K562 (cell line): ENCODE measurements around the gene GRM2. TPM values are rescaled to one million over a fixed set of nuclear protein-coding genes. Genes with fewer than 3 reads are reported as not detected.

ENCODE experiments used
- ATAC-seq: fragments of 200-7000 bp; cut with Tn5 transposase; 3 replicates; pipeline ENCODE4 v1.9.1; 2020; ENCODE audit warnings: moderate library complexity
- BruUV-seq: library from RNA; stranded (reverse); fragments of 400-500 nt; replicated peaks from 2 replicates; lab custom pipeline; 2021; lab: Mats Ljungman, UMichigan
- CTCF ChIA-PET: fragments of 300-600 bp; formaldehyde crosslinking; extraction: SDS; loops from one replicate; lab custom pipeline; 2021; ENCODE audit warnings: low intra/inter-chr PET ratio; lab: Yijun Ruan, JAX
- POLR2A ChIA-PET: fragments of 300-600, 350-650 bp; sonication (Branson Sonifier 250); formaldehyde crosslinking; extraction: SDS; loops from one replicate; lab custom pipeline; 2021; ENCODE audit warnings: antibody characterized with exemption, inconsistent platforms; lab: Yijun Ruan, JAX
- DNase-seq, 4 experiments: peaks; one replicate each; pipeline versions ENCODE4 v3.0.0 to v3.0.0-alpha.2; 2011 to 2018; ENCODE audit warnings: low spot score in 3 of 4, mixed read lengths in 3 of 4; ENCODE audit errors: extremely low read depth in 1 of 4
- FAIRE-seq: peaks from 2 replicates; lab custom pipeline; 2011; peaks lifted over from hg19 to GRCh38; lab: Jason Lieb, UNC
- H2AFZ ChIP-seq: 2 replicates; pipeline ENCODE4 v1.6.0; 2011; ENCODE audit warnings: low read depth, low read length, control low read depth, inconsistent platforms
- H3K27ac ChIP-seq: fragments of 200-600 bp; 3 replicates; pipeline ENCODE4 v1.8.0; 2011; ENCODE audit warnings: low read depth, mild to moderate bottlenecking, control low read depth, inconsistent platforms, low read length, moderate library complexity, mixed read lengths; ENCODE audit errors: extremely low read depth
- H3K27me3 ChIP-seq, 2 experiments: fragments of 300-600 bp in 1 of 2; 2 replicates in 1 of 2; 3 replicates in 1 of 2; pipeline versions ENCODE4 v1.6.0 to v1.8.0; 2011; ENCODE audit warnings: inconsistent platforms in 2 of 2, low read length in 2 of 2, mild to moderate bottlenecking in 1 of 2, mixed read lengths in 1 of 2, moderate library complexity in 1 of 2; ENCODE audit not compliant: control insufficient read depth in 2 of 2, insufficient read depth in 2 of 2
- H3K36me3 ChIP-seq: fragments of 300-600 bp; 3 replicates; pipeline ENCODE4 v1.8.0; 2011; ENCODE audit warnings: mild to moderate bottlenecking, low read length, inconsistent platforms; ENCODE audit not compliant: control insufficient read depth, insufficient read depth
- H3K4me1 ChIP-seq, 2 experiments: fragments of 200-600 bp in 1 of 2; replicated peaks in 1 of 2; 2 replicates in 1 of 2; 3 replicates in 1 of 2; pipeline versions ENCODE4 v1.5.1 to v1.8.0; 2011; ENCODE audit warnings: inconsistent platforms in 2 of 2, low read length in 2 of 2, mild to moderate bottlenecking in 1 of 2, mixed read lengths in 1 of 2, moderate library complexity in 1 of 2; ENCODE audit not compliant: control insufficient read depth in 2 of 2, insufficient read depth in 2 of 2
- H3K4me2 ChIP-seq: 2 replicates; pipeline ENCODE4 v1.6.1; 2011; ENCODE audit warnings: low read length, control low read depth, inconsistent platforms, mixed read lengths; ENCODE audit not compliant: insufficient read depth
- H3K4me3 ChIP-seq: fragments of 200-600 bp; sonication (generic), shearing (Covaris generic); 2 replicates; pipeline ENCODE4 v1.5.1; 2016; ENCODE audit warnings: control low read depth, inconsistent platforms
- H3K79me2 ChIP-seq: fragments of 200-600 bp; 3 replicates; pipeline ENCODE4 v1.8.0; 2011; ENCODE audit warnings: low read length, inconsistent platforms; ENCODE audit not compliant: control insufficient read depth, insufficient read depth
- H3K9ac ChIP-seq, 2 experiments: 2 replicates each; pipeline versions ENCODE4 v1.6.0 to v1.6.1; 2011; ENCODE audit warnings: low read depth in 2 of 2, low read length in 2 of 2, control low read depth in 1 of 2, inconsistent platforms in 1 of 2, mild to moderate bottlenecking in 1 of 2, mixed read lengths in 1 of 2; ENCODE audit not compliant: insufficient read depth in 1 of 2
- H3K9me1 ChIP-seq: one replicate; pipeline ENCODE4 v1.6.0; 2011; ENCODE audit warnings: inconsistent platforms, mild to moderate bottlenecking, low read length, moderate library complexity; ENCODE audit not compliant: control insufficient read depth, insufficient read depth
- H3K9me3 ChIP-seq: replicated peaks from 2 replicates; pipeline ENCODE4 v1.5.1; 2011; ENCODE audit warnings: low read depth, low read length, inconsistent platforms; ENCODE audit not compliant: control insufficient read depth, insufficient read depth
- H4K20me1 ChIP-seq: replicated peaks from 2 replicates; pipeline ENCODE4 v1.6.1; 2011; ENCODE audit warnings: low read length, inconsistent platforms, mixed read lengths; ENCODE audit not compliant: control insufficient read depth, insufficient read depth
- CBX1 ChIP-seq: sonication (generic); IDR thresholded peaks from 2 replicates; pipeline ENCODE4 v1.6.1; 2016; ENCODE audit warnings: antibody characterized with exemption, low read depth, mild to moderate bottlenecking
- FOXA3 ChIP-seq, 2 experiments: fragments of 450-650 bp in 1 of 2; sonication (generic) in 1 of 2; formaldehyde crosslinking; IDR thresholded peaks in 1 of 2; conservative IDR thresholded peaks in 1 of 2; 2 replicates each; pipeline versions ENCODE4 v1.4.0 to v1.8.0; 2020 to 2022; ENCODE audit warnings: mild to moderate bottlenecking in 2 of 2, missing genetic modification reagents in 1 of 2
- FOXK2 ChIP-seq, 2 experiments: fragments of 450-650 bp; IDR thresholded peaks in 1 of 2; conservative IDR thresholded peaks in 1 of 2; 2 replicates each; pipeline ENCODE4 v1.6.1; 2016; ENCODE audit warnings: low read depth in 2 of 2, mild to moderate bottlenecking in 1 of 2
- GATAD2B ChIP-seq: fragments of 450-650 bp; IDR thresholded peaks from 2 replicates; pipeline ENCODE4 v1.6.1; 2017; ENCODE audit warnings: mild to moderate bottlenecking, borderline replicate concordance
- KLF6 ChIP-seq: fragments of 250-450 bp; sonication (Bioruptor Pico); IDR thresholded peaks from 2 replicates; pipeline ENCODE4 v1.4.0; 2020; ENCODE audit warnings: mild to moderate bottlenecking, moderate library complexity, borderline replicate concordance
- L3MBTL2 ChIP-seq: fragments of 450-650 bp; IDR thresholded peaks from 2 replicates; pipeline ENCODE4 v1.6.1; 2016; ENCODE audit warnings: mild to moderate bottlenecking, moderate library complexity
- LEF1 ChIP-seq: fragments of 450-650 bp; IDR thresholded peaks from 2 replicates; pipeline ENCODE4 v1.6.1; 2016; ENCODE audit warnings: mild to moderate bottlenecking
- NCOR1 ChIP-seq: fragments of 450-650 bp; IDR thresholded peaks from 2 replicates; pipeline ENCODE4 v1.6.1; 2016; ENCODE audit warnings: mild to moderate bottlenecking, moderate library complexity
- PHF20 ChIP-seq: fragments of 450-650 bp; IDR thresholded peaks from 2 replicates; pipeline ENCODE4 v1.6.1; 2018; ENCODE audit not compliant: partially characterized antibody
- TSC22D4 ChIP-seq: fragments of 450-650 bp; IDR thresholded peaks from 2 replicates; pipeline ENCODE4 v1.6.1; 2016; ENCODE audit warnings: missing genetic modification characterization, missing biosample characterization, control low read depth
- WGBS: fragments of 100-300 bp; shearing (Covaris generic); methylation state at CpG from one replicate; pipeline ENCODE4 v1.1.6; 2016; ENCODE audit warnings: low coverage, mixed read lengths; ENCODE audit not compliant: insufficient coverage; ENCODE audit errors: missing lambda C conversion rate; 5-methylcytosine and 5-hydroxymethylcytosine counted together
- in situ Hi-C: fragments of 300-500 bp; cut with MboI; formaldehyde crosslinking; loops from 4 replicates; pipeline ENCODE4 v1.15.0; 2018; ENCODE audit warnings: inconsistent platforms, mixed read lengths
- intact Hi-C: fragments of 100-400 bp; cut with micrococcal nuclease; formaldehyde crosslinking; loops from 2 replicates; pipeline ENCODE4 v1.14.2; 2022
- polyA plus RNA-seq, 8 experiments: library from polyadenylated mRNA; depleted of rRNA in 4 of 8; stranded (reverse) in 5 of 8; unstranded in 3 of 8; fragments of >200 nt; fragmentation: Nextera tagmentation in 2 of 8; fragmentation: Illumina TruSeq in 1 of 8; extraction: Ambion mirVana in 2 of 8; extraction: Trizol in 1 of 8; gene quantifications; 2 replicates each; pipeline versions ENCODE4 v1.2.1 to v1.2.3, GENCODE V29; 2011 to 2014; ENCODE audit warnings: inconsistent platforms in 1 of 8, missing spikeins in 1 of 8
- total RNA-seq, 7 experiments: library from RNA; depleted of rRNA in 6 of 7; stranded (reverse); fragments of >200 nt in 6 of 7; fragmentation: Illumina TruSeq in 2 of 7; extraction: Trizol in 2 of 7; gene quantifications; 2 replicates each; pipeline versions ENCODE4 v1.2.1 to v1.2.3, GENCODE V29; 2011 to 2021; ENCODE audit warnings: low replicate concordance in 1 of 7
- TF ChIP-seq, protein P1 (sequence below): fragments of 450-650 bp; IDR thresholded peaks from 2 replicates; pipeline ENCODE4 v1.7.0; 2016; ENCODE audit warnings: borderline replicate concordance

The GRM2 gene
- total and polyA plus RNA-seq, 9 of the 15 experiments (the other 6 are each of a cell fraction or from before 2014, with no cell fraction given) = not detected

DNA sequence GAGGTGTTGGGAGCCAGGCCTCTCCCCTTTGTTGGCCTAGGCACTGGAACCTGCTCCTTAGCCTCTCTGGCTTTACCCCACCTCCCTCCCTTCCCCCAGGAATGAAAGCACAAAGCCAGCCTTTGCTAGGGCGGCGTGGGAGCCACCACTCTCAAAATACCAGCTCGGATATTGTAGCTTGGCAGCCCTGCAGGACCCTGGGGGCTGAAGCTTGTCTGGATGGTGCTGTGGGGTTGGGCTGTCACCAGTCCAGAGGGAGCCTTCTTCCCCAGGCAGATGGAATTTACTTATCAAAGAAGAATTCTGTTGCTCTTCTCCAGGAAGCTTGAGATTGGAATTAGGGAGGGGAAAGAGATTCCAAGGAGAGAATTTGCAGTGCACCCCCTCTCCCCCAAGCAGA lies 14.9 kb upstream of the GRM2 start:
- no peak for FAIRE-seq
- Histone ChIP-seq H3K9ac (no peak overlapping the region), H3K4me2 (no peak overlapping the region), H3K27me3 (no peaks in the 10 kb centered on the region), H3K36me3 (peaks cover 21% of the 10 kb centered on the region; the same call in 2 of the 3 replicates), H3K4me3 (no peak overlapping the region), H3K4me1 (no peaks in the 10 kb centered on the region), H3K9me3 (no peaks in the 10 kb centered on the region), H3K27ac (no peak overlapping the region), H3K79me2 (no peaks in the 10 kb centered on the region), H3K9me1 (peaks cover 1% of the 10 kb centered on the region), H2AFZ (no peak overlapping the region), H4K20me1 (no peaks in the 10 kb centered on the region)
- no peak for DNase-seq
- intact Hi-C loops = no loop called here
- WGBS = no CpG with 5 or more reads among the region's 3 CpGs
- POLR2A ChIA-PET = interaction anchor here (1.4 to 1.5 kb wide), 2 partner anchors 10 kb away, joined by 3 to 5 read pairs; no protein-coding TSS in a partner anchor
- CTCF ChIA-PET = no interaction called here
- no TSS peak for BruUV-seq
- no peak for ATAC-seq
- TF ChIP-seq CBX1 = no peak
- no peak for TF ChIP-seq NCOR1
- no peak for TF ChIP-seq LEF1
- TF ChIP-seq KLF6 (CRISPR knock-in tag) = no peak
- no peak for TF ChIP-seq FOXA3 (CRISPR knock-in tag; conservative IDR thresholded peaks at IDR 0.05 in 1 of 2, IDR thresholded peaks at IDR 0.05 in 1 of 2)
- no peak for TF ChIP-seq FOXK2 (conservative IDR thresholded peaks at IDR 0.05 in 1 of 2, IDR thresholded peaks at IDR 0.05 in 1 of 2; ENCODE audit: low read depth in 2 of 2)
- TF ChIP-seq GATAD2B = no peak
- no peak for TF ChIP-seq PHF20
- TF ChIP-seq, protein P1, sequence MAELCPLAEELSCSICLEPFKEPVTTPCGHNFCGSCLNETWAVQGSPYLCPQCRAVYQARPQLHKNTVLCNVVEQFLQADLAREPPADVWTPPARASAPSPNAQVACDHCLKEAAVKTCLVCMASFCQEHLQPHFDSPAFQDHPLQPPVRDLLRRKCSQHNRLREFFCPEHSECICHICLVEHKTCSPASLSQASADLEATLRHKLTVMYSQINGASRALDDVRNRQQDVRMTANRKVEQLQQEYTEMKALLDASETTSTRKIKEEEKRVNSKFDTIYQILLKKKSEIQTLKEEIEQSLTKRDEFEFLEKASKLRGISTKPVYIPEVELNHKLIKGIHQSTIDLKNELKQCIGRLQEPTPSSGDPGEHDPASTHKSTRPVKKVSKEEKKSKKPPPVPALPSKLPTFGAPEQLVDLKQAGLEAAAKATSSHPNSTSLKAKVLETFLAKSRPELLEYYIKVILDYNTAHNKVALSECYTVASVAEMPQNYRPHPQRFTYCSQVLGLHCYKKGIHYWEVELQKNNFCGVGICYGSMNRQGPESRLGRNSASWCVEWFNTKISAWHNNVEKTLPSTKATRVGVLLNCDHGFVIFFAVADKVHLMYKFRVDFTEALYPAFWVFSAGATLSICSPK = no peak
- no peak for TF ChIP-seq TSC22D4 (tag)
- TF ChIP-seq L3MBTL2 = no peak
- in situ Hi-C loops = loop anchor here (25.0 kb wide), 1 partner anchor 1055 kb away; no protein-coding TSS in a partner anchor
